ENCODE results near the gene NOS3.

NOS3 gene

DNA sequence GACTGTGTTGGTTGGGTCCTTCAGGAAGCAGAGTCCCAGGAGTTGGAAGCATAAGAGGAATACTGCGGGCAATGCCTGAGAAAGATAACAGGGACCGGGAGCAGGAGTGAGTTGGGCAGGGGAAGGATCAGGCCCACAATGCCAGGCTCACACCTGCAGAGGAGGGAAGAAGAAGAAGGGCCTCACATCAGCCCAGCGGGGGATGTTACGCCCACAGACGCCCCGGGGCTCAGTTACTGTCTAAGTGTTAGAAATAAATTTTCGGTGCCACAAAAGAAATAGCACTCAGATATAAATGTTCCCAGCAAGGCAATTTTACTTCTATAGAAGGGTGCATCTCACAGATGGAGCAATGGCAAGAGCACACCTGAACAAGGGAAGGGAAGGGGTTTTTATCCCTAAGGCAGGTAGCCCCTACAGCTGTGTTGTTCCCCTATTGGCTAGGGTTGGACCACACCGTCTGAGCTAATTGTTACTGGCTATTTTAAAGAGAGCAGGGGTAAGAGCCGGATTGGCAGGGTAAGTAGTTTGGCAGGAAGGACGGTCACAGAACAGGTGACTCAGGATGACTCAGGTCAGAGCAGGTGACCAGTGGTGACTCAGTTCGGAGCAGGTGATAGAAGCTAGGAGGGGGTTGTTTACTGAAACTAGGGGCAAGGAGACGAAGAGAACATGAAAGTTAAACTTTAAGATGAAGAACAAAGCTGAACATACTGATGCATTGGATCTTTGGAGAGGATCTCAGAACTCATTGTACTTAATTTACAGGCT lies at the start of gene NOS3:
TSS of gene NOS3 (plus strand) at position 602 of the 771 bp plus-strand sequence. CDS start 2,787 bp downstream, outside the sequence.
- no peak for DNase-seq (ENCODE audit: low read depth in 2 of 2)

DNA sequence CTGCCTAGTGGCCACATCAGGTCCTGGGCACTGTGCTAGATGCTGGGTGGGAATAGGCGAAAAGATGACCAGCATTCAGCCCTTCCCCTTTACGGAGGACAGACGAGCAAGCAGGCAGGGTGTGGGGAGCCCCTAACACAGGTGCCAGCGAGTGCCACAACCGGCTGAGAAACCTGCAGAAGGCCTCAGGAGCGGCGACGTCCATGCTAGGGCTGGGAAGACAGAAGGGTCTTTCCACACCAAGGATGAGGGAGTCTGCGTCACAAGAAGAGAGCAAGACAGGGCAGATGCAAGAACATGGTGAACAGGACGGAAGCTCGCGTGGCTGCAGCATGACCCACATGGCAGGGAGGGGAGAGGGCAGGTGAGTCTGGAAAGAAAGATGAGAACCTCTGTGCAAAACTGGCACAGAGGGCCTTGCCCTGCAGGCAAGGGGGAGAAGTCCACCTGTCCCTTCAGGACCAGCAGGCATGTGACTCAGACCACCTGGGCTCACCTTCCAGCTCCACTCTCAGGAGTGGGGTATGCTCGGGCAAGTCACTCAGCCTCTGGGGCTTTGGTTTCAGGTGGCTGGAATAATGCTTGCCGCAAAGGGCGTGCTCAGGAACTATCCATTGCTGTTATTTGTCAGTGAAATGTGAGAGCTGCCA lies 49.3 kb upstream of the NOS3 start:
- no peak for DNase-seq (ENCODE audit: low read depth in 2 of 2)

DNA sequence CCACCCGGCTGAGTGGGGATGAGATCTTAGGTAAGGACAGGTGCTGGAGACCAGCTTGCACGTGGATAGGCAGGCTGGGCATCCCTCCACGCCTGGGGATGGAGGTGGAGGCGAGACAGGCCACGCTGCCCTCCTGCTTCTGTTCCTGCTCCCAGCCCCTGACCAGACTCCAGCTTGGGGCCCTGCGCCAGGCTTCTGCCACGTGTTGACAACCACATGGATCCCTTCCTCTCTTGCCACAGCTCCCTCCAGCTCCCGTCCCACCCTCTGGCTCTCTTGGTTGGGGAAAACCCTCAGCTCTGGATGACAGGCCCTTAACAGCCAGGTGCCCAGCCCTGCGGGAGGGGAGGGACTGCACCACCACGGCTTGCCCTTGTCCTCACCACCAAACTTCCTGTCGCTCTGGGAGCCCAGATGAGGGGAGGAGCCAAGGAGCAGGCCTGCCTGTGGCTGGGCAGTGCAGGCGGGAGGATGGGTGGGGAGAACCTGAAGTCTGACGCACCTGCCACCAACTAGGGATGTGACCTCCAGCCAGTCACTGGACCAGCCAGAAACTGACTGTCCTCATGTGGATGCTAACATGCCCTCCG lies 48.7 kb upstream of the NOS3 start:
- DNase-seq (ENCODE audit: low read depth in 2 of 2), result peak; percentile 22 to 25

DNA sequence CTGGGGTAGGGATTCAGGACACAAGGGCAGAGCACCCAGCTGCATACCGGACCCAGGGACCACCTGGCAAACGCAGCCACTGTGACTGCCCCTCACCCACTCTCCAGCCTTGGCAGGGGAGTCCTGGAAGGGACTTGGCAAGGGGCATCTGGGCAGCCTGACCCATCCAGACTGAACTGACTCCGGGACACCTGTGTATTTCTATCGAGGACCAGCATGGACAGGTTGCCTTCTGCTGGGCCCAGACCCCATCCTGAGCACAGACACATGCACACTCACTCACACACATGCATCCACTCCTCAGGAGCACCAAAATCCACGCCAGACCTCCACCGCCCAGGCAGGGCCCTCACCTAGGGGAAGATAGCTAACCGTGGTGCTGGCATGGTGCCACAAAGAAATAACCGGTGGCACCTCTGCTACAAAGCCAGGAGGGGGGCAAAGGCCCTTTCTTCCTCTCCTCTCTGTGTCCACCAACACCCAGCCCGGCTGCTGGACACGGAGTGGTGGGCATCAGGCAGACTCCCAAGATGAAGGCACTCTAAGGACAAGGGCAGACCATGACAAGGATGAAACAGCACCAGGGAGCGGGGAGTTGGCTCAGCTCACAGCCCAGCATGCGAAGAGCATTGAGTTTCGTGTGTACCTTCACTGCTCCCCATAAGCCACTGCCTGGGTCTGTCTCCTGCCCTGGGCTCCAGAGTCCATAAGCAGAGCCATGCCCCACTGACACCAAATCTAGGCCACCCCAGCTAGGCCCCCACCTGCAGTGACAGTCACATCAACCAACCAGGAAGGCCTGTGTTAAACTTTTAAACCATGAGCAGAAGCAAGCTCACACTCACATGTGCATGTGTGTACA lies 48.0 kb upstream of the NOS3 start:
- no peak for DNase-seq (ENCODE audit: low read depth in 2 of 2)

DNA sequence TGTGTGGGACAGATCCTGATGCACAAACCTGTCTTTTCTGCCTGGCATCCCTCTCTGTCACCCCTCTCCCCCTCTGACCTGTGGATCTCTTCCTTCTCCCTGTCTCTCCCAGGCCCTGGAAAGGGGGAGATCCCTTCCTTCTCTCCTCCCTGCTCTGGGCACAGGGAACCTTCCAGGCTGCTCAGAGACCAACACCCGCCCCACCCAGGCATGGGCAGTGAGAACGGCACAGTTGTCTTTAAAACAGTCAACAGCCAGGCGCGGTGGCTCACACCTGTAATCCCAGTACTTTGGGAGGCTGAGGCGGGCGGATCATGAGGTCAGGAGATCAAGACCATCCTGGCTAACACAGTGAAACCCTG lies 47.4 kb upstream of the NOS3 start:
- DNase-seq (ENCODE audit: low read depth in 2 of 2), result no peak

DNA sequence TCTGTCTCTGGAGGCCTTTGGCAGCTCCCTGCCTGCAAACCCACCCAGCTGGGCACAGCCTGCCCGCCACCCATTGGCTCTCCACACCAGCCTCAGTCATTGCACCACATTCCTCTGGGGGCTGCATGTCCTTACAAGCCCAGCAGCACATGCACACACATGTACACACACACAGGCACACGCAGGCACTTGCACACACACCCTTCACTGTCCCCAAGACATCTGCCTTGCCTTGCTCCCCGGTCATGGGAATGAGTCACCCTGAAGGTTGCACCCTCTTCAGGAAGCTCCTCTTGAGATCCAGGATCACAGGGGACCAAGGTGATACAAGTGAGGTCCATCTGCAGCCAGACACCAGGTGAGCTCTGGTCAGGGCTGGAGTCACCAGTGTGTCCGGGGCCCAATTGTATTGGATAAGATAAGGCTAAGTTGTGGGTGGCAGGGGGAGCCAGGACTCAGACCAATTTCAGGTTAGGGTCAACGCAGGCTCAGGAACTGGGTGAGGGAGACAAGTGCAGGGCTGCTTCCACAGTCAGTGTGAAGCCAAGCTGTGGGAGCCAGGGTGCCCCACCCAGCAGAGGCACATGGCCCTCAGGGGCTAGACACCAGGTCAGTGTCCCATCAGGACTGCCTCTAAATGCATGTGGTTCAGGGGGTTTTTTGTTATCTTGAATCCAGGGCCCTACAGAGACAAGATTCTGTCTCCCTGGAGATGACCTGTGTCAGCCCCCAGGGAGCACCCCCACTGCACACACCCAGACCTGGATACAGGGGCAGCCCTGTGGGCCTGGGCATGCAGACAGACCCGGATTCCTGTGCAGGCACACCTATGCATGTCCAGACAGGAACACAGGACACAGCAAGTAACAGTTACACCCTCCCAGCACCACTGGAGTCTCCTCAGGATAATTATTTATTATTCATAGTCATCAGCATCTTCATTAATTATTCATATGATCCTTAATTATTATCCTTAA lies 46.5 kb upstream of the NOS3 start:
- no peak for DNase-seq (ENCODE audit: low read depth in 2 of 2)

DNA sequence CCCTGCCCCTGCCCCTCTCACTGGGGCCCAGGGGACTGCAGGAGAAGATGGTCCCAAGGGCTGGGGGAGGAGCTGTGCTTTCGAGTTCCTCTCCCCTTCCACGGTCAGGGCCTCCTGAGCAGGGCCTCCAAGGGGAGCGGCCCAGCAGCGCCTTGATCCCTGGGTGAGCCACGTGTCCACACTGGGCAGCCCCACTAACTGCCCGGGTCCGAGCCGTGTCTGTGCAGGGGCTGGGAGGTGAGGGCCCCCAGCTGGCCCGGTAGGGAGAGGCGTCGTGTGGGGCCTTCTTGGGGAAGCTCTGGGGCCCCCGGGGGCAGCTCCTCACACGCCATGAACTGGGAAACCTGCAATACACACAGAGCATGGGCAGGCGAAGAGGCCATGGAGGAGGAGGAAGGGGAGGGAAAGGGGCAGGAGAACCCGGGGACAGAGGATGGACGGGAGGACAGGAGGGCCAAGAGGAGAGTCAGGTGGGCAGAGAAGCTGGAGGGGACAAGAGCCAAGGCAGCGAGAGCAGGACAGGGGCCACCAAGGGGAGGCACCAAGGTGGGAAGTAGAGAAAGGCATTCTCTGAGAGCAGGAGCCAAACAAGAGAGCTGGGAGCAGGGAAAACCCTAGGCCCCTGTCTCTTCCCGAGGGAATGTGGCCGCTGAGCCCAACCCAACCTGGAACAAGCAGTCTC lies 45.5 kb upstream of the NOS3 start:
- DNase-seq (ENCODE audit: low read depth in 2 of 2), result no peak

DNA sequence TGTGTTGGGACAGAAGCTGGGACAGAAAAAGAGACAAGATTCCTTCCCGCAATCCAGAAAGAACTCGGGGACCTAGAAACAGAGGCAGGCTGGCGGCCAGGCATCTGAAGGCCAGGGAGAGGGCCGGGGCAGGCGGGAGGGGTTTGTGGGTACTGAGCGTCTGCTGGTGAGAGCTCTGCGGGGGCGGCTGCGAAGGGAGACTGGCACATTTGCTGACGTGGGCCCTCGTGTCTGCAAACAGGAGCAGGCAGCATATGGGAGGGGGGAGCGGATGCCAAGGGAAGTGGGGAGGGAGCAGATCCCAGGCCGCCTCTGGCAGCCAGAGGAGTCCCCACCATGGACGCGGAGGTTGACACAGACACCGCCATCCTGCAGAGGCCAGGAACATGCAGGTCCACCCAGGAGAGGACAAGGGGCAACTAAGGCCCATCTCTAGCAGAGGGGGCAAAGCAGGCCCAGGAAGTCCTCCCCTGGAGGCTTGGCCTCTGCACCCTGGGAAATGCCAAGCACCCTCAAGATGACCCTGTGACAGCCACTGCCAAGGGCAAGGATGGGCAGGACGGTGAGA lies 44.9 kb upstream of the NOS3 start:
- DNase-seq (ENCODE audit: low read depth in 2 of 2), result no peak

DNA sequence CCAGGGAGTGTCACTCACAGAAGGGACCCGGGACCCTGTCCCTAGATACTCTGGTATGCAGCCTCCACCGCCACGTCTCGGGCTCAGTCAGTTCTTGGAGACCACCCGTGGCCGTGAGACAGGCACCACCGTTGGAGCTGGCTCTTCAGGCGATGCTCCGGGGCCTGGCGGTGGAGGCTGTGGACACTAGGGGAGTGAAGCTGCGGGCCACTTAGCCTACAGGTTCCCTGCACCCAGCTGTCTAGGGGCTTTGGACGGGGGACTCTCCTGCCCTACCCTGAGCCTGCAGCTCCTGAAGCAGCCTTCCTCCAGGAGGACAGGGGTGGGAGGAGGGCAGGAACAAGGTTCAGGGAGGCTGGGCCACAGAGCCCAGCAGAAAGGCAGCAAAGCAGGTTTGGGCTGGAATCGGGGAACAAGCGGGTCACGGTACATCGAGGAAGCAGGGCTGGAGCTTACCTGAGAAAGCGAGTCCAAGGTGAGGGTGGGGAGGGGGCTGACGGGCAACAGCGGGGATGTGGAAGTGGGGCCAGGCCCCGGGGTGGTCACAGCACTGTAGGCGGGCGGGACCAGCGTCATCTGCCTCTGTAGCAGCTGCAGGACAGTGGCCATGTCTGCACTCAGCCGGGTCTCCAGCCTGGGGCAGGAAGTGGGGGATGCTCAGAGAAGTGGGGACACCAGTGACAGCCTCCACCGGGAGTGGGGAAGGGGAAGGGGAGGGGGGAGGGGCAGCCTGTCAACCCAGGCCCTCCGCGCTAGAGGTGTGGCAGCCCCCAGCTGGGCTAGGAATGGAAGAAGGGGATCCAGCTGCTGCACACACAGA lies 44.2 kb upstream of the NOS3 start:
- no peak for DNase-seq (ENCODE audit: low read depth in 2 of 2)

DNA sequence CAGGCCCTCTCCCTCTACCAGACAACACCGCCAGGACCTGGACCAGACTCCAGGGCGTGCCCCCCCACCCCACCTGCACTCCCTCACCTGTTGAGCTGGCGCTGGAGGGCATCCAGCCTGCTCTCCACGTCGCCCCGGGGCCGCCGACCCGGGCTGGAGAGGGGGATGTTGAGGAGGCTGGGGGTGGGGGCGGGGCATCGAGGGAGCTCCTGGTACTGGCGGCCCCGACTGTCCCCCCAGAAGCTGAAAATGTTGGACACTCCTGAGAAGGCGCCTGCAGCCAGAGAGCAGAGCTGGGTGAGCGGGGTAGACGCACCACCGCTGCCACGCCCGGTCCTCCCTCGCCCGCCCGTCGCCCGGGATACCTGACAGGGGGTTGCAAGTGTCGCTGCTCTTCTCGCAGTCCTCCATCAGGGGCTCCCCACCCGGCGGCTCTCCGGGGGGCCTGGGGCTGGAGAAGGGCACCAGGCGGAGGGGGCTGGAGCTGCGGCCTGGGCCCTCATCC lies 43.5 kb upstream of the NOS3 start:
- no peak for DNase-seq (ENCODE audit: low read depth in 2 of 2)

DNA sequence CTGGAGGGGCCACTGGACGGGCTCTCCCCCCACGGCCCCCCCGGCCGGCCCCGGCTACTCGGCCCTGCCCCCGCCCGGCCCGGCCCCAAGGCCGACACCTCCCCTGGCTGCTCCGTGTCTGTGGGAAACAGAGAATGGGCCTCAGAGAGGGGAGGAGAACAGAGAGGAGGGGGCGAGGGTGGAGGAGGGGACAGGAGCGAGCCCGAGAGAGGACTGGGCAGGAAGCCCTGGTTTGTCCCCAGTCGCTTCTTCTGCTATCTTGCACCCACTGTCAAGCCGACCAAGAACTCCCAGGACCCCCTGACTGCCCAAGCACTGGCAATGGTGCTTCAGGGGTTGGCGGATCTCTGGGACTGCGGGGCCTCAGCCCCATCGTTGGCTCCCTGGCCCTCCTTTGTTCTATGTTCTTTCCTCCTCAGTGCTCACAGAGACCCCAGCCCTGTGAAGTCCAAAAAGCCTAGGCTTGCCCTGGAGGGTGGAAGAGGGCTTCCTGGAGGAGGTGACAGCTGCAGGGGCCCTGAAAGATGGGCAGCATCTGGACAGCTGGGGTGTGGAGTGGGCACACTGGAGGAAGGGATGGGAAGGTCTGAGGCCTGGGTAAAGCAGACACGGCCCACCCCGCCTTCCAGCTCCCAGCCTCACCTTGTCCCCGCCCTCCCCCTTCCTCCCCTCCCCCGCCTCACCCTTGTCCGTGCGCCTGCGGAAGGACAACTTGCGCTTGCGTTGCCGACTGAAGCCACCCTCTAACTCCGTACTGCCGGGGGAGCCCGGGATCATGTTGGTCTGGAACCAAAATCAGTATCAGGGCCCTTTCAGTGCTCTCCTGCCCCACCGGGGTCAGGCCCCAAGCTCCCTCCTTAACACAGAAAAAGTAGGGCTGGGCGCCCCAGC lies 42.8 kb upstream of the NOS3 start:
- DNase-seq (ENCODE audit: low read depth in 2 of 2), result no peak

DNA sequence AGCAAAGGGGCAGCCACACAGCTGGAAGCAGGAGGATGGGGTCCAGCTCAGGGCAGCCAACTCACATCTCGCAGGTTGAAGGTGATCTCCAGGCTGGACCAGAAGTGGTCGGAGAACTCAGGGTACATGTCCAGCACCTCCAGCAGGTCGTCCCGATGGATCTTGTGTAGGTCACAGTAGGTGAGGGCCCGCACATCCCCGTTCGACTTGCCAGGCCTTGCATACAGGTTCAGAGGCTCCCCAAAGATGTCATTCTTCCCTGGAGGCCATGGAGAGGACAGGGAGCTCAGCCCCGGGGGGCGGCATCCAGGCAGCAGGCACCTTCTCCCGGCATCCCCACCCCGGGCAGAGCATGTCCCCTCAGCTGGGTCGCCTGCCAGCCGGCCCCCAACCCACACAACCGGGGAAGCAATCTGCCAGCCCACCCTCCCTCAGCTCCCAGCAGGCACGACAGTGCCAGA lies 42.0 kb upstream of the NOS3 start:
- DNase-seq (ENCODE audit: low read depth in 2 of 2), result no peak

DNA sequence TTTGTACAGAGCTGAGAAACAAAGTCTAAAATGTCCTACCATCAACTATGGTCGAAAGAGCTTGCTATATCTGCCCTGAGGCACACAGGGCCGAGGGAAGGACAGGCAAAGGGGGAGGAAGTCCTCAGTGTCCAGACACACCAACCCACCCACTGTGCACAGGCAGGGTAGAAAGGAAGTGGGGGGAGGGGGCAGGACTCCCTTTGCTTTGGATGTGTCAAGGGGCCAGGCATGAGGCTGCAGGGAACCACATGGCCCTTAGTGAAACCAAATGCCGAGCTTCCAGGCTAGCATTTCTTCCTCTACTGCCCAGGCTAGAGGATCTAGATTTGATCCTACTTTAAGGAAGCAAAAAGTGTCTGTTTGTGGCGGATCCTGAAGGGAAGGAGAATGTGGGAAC lies 41.3 kb upstream of the NOS3 start:
- DNase-seq (ENCODE audit: low read depth in 2 of 2), result no peak

DNA sequence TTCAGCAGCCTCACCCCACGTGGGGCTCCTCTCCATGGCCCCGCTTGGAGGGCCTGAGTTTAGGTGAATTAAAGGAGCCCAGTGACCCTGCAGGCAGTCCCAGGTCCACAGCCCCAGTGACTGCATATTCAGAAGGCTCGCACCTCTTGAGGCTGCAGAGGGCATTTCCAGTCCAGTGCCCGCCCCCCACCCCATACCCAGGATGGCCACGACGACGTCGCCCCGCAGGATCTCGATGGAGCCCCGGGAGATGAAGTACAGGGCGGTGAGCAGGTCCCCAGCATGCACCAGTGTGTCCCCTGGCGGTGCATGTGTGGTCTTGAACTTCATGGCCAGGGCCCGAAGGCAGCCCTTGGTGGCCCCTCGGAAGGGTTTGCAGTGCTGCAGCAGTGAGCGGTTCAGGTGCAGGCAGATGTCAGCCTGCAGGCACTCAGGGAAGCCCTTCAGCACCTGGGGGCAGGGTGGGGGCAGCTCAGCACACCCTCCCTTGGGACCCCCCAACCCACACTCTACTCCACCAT lies 40.8 kb upstream of the NOS3 start:
- no peak for DNase-seq (ENCODE audit: low read depth in 2 of 2)

DNA sequence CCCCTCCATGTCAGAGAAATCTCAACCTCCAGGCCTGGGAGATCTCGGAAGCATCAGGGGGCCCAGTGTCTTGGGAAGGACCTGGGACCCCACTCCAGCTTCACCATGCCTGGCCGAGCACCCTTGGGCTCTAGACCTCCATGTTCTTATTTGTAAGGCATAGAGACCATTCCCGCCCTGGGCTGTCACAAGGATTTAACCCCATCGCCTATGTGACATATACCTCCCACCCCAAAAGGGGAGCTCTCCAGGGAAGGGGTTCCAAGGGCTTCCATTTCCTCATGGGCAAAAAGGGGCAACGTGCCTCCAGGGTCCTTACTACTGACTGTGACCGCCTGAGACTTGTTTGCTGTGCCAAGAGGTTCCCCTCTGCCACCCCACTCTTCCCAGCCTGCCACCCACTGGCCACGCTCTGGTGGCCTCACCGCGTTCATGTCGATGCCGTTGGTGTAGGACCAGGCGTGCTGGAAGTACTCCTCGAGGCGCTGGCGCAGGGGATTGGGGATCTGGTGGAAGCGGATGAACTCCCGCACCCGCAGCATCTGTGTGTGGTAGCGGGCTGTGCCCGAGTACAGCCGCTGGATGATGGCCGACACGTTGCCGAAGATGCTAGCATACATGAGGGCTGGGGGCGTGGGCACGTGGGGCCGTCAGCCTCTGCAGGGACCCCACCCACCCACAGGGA lies 40.2 kb upstream of the NOS3 start:
- no peak for DNase-seq (ENCODE audit: low read depth in 2 of 2)

DNA sequence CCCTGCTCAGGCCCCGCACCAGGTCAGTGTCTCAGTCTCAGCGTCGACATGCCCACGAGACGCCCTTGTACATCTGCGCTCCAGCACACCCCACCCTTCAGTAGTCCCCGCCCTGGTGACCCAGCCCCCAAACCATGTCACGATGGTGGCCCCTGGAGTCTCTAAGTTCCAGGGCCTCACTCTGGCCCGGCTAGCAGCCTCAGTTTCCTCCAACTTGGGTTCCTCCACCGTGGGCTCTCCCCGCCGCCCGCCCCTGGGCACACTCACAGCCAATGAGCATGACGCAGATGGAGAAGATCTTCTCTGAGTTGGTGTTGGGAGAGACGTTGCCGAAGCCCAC lies 39.7 kb upstream of the NOS3 start:
- no peak for DNase-seq (ENCODE audit: low read depth in 2 of 2)

DNA sequence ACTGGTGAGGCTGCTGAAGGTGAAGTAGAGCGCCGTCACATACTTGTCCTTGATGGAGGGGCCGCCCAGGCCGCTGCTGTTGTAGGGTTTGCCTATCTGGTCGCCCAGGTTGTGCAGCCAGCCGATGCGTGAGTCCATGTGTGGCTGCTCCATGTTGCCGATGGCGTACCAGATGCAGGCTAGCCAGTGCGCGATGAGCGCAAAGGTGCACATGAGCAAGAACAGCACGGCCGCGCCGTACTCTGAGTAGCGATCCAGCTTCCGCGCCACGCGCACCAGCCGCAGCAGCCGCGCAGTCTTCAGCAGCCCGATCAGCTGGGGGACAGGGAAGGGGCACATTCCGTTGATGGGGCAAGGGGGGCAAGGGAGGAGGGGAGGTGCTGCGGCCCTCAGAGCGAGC lies 39.3 kb upstream of the NOS3 start:
- DNase-seq (ENCODE audit: low read depth in 2 of 2), result no peak
